ENCODE data around the gene PDCD1.

Gene PDCD1

DNA sequence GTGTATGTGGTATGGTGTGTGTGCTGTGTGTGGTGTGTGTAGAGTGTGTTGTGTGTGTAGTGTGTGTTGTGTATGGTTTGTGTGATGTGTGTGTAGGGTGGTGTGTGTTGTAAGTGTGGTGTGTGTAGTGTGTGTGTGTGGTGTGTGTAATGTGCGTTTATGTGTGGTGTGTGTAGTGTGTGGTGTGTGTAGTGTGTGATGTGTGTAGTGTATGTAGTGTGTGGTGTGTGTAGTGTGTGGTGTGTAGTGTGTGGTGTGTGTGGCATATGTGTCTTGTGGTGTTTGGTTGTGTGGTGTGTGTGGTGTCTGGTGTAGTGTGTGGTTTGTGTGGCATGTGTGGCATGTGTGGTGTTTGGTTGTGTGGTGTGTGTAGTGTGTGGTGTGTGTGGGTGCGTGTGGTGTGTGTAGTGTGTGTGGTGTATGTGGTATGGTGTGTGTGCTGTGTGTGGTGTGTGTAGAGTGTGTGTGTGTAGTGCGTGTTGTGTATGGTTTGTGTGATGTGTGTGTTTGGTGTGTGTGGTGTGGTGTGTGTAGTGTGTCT lies 6.8 kb upstream of the PDCD1 start:
- no peak for DNase-seq

DNA sequence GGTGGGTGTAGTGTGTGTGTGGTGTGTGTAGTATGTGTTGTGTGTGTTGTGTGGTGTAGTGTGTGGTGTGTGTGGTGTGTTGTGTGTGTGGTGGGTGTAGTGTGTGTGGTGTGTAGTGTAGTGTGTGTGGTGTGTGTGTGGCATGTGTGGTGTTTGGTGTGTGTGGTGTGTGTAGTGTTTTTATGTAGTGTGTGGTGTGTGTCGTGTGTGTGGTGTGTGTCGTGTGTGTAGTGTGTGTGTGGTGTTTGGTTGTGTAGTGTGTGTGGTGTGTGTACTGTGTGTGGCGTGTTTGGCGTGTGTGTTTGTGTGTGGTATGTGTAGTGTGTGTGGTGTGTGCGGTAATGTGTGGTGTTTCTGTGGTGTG lies 6.1 kb upstream of the PDCD1 start:
- no peak for DNase-seq

DNA sequence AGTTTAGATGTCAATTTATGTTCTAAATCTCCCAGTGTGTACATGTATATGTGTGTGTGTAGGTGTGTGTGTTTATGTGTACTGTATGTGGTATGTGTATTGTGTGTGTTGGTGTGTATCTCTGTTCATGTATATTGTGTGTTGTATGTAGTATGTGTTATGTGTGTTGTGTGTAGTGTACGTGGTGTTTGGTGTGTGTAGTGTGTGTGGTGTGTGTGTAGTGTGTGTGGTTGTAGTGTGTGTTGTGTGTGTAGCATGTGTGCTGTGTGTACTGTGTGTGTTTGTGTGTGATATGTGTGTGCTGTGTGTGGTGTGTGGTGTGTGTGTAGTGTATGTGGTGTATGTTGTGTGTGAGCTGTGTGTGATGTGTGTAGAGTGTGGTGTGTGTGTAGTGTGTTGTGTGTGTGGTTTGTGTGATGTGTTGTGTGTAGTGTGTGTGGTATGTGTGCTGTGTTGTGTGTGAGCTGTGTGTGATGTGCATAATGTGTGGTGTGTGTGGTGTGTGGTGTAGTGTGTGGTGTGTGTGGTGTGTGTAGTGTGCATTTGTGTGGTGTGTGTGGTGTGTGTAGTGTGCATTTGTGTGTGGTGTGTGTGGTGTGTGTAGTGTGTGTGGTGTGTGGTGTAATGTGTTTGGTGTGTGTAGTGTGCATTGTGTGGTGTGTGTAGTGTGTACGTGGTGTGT lies 5.6 kb upstream of the PDCD1 start:
- no peak for DNase-seq

DNA sequence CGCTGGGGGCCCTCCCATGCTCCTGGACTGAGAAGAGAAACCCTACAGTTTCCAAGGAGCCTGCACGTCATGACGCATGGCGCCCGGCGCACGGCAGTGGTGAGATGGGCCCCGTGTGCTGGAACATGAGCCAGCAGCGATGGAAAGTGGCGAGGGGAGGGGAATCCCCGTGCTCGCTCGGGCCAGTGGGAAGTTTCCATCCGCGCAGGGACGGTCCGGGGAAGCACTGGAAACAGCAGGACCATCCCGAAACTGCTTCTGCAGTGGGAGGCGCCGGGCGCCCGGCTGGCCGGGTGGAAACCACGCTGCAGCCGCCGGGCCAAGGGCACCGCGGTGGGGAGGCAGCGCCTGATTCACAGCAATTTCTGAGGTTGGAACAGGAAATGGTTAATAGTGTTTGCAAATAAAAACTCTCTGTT lies 4.9 kb upstream of the PDCD1 start:
- no peak for DNase-seq

DNA sequence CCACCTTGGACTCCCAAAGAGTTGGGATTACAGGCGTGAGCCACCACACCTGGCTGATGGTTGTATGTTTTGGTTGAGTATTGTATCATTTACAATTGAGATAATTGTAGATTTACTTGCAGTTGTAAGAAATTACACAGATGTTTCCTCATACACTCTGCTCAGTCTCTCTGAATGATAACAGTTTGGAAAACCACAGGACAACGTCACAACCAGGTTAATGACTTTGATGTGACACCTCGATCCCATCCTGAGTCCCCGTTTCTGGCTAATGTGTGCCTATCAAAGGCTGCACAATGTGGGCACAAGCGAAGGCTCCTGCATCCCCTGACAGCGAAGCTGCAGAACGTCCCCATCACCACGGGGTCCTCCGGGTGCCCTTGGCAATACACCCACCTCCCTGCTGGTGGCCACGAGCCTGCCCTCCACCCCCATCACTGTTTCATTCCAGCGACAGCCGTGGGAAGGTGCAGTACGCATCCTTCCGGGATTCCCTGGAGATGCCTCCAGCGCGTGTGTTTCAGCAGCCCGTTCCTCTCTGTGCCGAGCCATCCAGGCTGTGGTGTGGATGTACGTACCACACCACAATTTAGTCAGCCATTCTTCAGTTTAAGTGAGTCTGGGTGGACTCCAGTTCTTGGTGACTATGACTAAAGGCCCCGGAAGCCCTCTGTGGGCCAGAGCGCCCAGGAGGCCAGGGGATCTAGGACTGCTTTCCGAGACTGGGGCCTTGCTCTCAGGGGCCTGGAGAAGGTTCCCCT lies 4.3 kb upstream of the PDCD1 start:
- no peak for DNase-seq

DNA sequence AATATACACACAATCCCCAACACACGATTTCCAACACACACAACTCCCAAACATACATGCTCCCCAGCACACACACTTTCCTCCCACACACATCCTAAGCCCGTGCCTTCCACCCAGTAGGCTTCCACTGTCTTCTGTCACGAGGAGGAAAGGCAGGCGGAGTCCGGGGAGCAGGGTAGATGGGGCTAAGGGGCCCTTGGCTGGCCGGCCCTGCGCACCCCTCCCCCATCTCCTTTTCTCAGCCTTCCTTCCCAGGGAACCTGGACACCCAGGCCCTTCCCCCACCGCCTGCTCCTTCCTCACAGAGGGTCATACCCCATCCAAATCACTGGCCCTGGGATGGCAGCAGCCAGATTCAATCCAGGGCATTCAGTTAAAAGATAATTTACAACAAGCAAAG lies 3.4 kb upstream of the PDCD1 start:
- DNase-seq: no peak

DNA sequence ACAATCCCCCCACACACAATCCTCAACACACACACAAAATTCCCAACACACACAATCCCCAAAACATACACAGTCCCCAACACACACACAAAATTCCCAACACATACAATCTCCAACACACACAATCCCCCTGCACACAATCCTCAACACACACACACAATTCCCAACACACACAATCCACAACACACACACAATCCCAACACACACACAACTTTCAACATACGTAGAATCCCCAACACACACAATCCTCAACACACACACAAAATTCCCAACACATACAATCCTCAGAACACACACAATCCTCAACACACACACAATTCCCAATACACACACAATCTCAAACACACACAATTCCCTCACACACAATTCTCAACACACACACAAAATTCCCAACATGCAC lies 2.6 kb upstream of the PDCD1 start:
- no peak for DNase-seq

DNA sequence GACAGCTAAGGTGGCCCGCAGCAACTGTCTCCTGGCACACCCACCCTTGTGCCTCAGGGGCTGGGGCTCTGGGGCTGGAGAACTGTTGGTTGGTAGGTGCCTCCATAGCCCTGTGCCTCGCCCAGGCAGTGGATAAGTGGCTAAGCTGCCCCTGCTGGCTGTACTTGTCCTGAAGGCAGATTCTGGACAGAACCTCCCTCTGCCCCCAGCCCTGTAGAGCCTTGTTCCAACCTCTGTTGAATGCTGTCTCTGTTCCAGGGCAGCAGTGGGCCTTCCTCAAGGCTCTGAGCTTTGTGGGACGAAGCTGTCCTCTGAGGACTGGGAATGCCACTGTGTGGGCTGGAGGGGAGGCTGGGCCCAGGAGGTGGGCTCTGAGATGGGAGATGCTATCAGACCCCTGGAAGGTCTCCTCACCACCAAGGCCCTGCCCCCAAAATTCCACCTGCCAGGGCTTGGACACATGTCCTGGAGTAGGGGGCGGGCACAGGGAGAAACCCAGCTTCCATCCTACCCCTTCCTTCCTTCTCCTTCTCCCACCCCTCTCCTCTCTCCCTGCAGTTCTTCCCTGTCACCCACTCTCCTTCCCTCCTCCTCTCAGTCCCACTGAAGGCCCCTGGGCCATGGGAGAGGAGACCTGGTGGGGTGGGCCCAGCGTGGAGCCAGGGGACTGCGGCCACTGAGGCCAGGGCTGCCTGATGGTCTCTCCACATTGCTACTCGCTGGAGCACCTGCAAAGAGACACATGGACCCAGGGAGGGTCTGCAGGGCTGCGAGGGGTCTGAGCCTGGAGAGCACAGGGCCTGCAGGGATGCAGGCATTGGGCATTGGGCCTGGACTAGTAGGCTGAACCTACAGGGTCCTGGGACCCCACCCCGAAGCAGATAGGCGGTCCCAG lies 1.7 kb upstream of the PDCD1 start:
- no peak for DNase-seq

DNA sequence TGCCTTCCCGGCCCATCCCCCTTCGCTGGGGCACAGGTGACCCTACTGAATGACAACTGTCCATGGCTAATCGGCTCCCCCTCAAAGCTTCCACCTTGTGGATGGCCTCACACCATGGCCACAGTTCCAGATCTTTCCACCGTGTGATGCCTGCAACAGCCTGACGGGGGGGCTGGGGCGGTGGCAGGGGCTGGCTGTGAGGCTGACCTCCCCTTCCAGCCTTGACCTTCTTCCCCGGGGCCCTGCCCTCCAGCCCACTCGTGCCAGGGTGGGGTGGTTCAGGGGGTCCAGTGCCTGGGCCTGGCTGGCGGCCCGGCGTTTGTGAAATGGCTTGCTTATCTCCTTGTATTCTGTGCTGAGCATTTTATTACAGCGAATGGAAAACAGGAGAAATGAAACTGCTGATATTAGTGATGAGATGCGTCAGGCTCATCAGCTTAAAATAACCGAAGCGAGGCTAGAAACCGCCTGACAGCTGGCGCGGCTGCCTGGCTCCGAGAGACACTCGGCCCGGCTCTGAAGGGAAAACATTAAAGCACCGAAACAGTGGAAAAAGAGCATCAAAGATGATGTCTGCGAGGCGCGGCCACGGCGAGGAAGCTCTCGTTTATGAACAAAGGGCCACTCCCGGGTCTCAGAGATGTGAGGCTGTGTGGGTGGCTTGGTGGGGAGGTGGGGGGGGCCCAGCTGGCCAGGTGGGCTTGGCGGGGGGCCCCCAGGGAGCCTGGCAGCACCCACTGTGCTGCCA lies 916 bp upstream of the PDCD1 start:
- peak; percentile 32 to 56 for DNase-seq

DNA sequence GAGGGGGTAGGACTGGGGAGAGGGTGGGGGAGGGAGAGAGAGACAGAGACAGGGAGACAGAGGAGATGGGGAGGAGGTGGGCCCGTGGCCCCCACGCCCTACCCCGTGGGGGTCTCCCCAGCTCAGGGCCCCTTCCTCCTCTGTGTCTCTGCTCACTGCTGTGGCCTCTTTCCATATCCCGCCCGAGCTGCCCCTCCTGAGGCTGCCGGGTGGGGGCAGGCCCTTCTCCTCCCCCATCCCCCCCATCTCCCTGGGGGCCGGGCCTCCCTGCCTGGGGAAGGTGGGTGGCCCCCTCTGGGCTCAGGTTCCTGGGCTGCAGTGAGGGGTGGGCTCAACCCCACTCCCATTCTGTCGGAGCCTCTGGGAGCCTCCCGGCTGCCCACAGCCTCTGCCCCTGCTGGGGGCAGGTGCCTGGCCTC lies 332 bp upstream of the PDCD1 start:
- DNase-seq: no peak

DNA sequence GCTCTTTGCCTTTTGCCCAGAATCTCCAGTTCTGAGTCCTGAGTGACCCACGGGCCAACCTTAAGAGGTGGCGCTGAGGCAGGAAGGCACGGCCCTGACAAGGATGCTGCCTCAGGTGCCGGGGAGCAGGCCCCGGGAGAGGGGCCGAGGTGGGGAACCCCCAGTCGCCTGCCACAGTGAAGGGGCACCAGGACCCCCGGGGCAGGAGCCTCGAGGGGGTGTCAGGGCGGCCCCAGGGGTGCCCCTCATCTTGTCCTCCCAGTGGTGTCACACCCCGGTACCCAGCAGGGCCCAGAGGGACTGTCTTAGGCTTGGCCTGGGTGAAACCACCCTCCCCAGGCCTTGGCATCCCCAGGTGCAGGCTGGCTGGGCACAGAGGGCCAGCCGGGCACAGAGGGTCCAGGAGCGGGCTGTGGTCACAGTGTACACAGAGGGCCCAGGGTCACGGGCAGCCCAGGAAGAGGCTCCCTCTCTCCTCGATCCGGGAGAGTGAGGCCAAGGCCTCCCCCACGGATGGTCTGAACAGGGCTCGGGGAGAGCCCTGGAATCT lies 1.0 kb downstream of the PDCD1 start:
- DNase-seq: no peak

DNA sequence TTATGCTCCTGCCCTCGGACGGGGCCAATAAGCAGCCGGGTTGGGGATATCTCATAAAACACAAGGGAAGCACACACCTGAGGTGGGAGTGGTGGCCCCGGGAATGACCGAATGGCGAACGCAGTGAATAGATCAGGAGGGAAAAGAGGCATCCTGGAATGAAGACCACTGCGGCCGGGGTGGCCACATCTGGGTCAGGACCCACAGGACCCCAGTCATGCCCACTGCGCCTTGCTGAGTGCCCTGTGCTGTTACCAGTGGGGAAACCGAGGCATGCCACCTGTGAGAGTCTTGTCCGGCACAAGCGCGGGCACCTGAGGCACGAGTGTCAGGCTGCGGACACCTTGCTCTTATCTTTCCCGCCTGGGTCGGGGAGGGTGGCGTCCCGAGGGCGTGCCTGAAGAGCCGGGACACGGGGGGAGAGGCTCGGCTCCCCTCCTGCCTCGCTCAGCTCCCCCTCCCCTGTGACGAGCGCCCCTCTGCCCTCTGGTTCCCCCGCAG lies 1.6 kb downstream of the PDCD1 start:
- DNase-seq: no peak

DNA sequence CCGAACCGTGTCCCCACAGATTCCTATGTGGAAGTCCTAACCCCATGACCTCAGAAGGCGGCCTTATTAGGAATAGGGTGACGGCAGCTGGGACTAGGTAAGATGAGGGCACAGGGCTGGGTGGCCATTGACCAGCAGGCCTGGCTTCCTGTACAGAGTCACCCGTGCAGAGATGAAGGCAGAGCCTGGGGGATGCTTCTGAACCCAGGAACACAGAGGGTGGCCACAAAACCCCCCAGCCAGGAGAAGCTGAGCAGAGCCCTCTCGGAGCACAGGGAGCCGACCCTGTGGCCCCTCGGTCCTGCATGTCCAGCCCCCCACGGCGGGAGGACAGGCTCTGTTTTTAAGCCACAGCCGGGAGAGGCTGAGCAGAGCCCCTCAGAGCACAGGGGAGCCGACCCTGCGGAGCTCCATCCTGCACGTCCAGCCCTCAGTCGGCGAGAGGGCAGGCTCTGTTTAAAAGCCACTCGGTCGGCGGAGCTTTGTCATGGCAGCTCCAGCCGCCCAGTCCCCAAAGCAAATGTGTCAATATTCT lies 2.7 kb downstream of the PDCD1 start:
- no peak for DNase-seq

DNA sequence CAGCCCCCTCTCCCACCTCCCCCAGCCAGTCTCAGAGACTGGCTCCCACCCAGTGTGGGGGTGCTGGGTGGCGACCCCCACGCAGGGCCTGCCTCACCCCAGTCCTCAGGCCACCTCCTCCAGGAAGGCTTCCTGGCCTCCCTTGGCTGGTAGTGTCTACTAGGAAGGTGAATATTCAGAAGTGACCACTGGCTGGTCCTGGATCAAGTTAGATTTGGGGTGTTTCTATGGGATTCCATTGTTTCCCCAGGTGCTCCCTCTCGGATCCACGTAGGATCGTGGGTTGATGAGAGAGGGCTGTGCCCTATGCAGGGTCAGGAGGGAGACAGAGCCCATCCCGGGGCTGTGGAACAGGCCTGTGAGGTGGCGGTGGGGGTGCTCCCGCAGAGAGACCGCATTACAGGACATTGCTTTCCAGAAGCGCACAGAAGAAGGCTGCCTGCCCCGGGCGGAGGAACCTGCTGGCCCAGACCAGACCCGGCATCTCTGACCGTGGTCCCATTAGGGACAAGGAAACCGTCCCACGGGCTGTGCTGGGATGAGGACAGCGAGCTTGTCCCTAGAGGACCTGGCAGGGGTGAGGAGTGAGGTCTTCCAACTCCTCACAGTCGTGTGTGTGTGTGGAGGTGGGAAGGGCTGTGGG lies 3.3 kb downstream of the PDCD1 start:
- no peak for DNase-seq

DNA sequence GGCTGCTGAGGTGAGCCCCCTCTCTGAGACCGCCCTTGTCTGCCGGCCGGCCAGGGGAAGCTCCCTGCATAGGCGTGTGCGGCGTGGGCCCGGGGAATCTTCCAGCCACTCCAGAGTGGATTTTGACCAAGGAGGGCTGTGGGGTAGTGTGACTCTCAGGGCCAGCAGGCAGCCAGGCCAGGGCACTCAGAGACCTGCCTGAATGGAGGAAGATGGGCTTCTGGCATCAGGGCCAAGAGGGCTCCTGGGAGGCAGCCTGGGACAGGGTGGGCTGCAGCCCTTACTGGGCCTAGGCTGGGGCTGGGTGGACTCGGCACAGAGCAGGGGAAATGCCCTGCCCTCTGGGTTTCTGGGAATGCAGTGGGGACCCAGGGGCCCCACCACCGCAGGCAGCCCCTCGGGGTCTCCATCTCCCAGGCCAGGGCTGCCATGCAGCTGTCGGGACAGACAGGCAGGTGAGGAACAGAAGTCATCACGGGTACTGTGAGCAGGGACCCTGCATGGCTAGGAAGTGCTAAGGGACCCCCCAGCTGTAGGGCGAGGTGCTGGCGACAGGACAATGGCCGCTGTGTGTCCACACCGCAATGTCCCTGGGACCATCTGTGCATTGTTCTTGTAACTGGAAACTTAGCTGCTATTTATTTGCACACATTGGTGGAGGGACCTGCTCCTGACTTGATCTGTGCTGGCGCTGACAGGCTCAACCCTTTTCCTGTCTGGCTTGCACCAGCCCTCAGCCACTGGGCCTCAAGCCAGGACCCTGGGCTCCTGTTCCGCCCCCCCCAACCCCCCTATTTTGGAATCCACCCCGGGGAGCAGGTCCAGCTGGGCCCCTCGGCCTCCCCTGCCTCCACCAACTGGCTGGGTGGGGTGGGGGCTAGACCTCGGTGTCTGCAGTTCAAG lies 4.1 kb downstream of the PDCD1 start:
- DNase-seq: no peak

DNA sequence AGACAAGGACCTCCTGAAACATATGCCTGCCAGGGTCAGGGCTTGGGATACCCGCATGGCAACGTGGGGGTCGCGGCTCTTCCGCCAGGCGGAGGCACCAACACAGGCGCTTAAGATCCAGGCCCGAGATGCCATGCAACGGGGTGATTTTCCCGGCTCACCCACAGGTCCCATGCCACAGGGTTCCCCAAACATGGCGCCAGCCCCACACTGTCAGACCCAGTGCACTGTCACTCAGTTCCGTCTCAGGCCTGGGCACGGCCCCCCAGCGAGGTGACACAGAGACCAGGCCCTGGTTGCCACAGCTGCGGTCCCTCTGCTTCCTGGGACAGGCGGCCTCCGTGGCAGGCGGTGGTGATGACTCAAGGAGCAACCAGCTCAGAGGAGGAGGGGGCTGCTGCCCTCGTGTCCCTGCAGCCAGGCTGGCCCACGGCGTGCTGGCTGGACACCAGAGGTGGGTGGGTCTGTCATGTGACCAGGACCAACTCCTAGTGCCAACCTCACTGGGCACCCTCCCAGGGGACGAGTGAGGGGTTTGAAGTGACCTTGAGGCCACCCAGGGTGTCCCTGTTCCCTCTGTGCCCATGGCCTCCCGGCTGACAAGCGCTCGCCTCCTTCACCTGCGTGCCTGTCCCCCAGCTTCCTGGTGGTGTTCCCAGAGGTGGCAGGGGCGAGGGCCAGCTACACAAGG lies 4.9 kb downstream of the PDCD1 start:
- DNase-seq: peak; percentile 29 to 55

DNA sequence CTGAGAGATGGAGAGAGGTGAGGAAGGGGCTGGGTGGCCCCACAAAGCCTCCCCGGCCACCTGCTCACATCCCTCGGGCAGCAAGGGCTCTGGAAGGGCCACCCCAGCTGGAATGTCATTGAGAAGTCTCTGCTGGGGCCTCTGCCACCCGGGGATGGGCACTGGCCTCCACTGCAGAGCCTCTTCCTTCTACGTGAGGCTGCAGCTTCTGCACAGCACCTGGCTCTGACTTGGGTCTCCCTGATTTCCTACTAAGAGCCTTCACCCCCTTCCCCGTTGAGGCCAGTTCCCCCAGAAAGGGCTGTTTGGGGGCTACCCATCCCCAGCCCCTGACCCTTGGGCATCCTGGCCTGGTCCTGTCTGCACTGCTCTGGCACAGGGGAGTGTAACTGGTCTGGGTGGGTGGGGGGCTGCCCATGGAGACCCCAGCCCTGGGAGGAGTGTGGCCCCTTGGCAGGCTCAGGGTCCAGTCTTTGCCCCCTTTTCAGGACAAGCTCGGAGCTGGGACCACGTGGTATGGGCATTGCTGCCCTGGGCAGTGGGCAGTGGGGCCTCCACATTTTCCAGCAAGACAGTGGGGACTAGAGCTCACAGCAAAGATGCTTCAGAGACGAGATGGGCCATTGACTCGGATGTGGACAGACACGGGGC lies 5.6 kb downstream of the PDCD1 start:
- DNase-seq: no peak

DNA sequence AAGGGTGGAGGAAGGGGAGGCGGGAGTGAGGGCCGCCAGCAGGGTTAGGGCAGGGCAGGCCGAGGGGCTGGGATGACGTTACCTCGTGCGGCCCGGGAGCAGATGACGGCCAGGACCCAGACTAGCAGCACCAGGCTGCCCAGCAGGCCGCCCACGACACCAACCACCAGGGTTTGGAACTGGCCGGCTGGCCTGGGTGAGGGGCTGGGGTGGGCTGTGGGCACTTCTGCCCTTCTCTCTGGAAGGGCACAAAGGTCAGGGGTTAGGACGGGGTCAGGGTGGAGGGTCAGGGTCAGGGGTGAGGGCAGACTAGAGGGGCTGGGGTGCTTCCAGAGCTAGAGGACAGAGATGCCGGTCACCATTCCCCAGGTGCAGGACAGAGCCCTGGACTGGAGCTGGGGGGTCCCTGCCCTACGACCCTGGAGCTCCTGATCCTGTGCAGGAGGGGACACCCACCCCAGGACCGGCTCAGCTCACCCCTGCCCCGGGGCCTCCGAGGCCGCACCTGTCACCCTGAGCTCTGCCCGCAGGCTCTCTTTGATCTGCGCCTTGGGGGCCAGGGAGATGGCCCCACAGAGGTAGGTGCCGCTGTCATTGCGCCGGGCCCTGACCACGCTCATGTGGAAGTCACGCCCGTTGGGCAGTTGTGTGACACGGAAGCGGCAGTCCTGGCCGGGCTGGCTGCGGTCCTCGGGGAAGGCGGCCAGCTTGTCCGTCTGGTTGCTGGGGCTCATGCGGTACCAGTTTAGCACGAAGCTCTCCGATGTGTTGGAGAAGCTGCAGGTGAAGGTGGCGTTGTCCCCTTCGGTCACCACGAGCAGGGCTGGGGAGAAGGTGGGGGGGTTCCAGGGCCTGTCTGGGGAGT lies 6.3 kb downstream of the PDCD1 start:
- DNase-seq: no peak
